ENCODE data around the gene ZIC5. TPM values are rescaled to one million over a fixed set of nuclear protein-coding genes. Genes with fewer than 3 reads are reported as not detected.

ZIC5 gene
- total and polyA plus RNA-seq, 2 of the 4 experiments (the other 2 are of a cell fraction): not detected

GRCh38 chr13:99965329-99966000, 6.1 kb downstream of the ZIC5 start:
- H4K20me1 ChIP-seq (ENCODE audit: insufficient read depth, low read length): no peaks in the 10 kb centered on the region; the same call in 1 of the 2 replicates

More at GRCh38 chr13:99965329-99966000, 6.1 kb downstream of the ZIC5 start:
- no TSS peak for BruUV-seq (replicated peaks)
- H2BK120ac ChIP-seq (ENCODE audit: low read depth, low read length): no peak overlapping the region
- H3K4me1 ChIP-seq (ENCODE audit: control insufficient read depth, insufficient read depth, low read length): peaks cover 2% of the 10 kb centered on the region; the same call in 1 of the 2 replicates
- H3K23ac ChIP-seq (ENCODE audit: low read depth, low read length): no peak overlapping the region
- H4K5ac ChIP-seq (ENCODE audit: low read depth, low read length): no peak overlapping the region
- H3K9ac ChIP-seq (ENCODE audit: low read depth, low read length): no peak overlapping the region
- WGBS, 2 experiments (ENCODE audit: extremely low coverage in 2 of 2, insufficient read length in 1 of 2): 100% methylated on average over 1 of the region's 9 CpGs; no CpG with 5 or more reads in 1 of the 2 experiments
- no peak for DNase-seq
- peaks cover 80% of the 10 kb centered on the region for H3K27me3 ChIP-seq (ENCODE audit: control insufficient read depth, insufficient read depth, low read length)
- H3K4me2 ChIP-seq (ENCODE audit: low read depth, low read length): no peak overlapping the region
- ATAC-seq (ENCODE audit: low read depth): no peak
- no peak overlapping the region for H3K27ac ChIP-seq (ENCODE audit: insufficient read depth, low read length)
- ChIA-PET POLR2A (ENCODE audit: unreplicated experiment) (no interaction called here), CTCF (no interaction called here)
- no peak overlapping the region for H3K56ac ChIP-seq (ENCODE audit: extremely low read depth, insufficient read depth, low read length)
- no peak overlapping the region for H2AFZ ChIP-seq (replicated peaks; ENCODE audit: low read length, poor library complexity)
- H3K9me1 ChIP-seq (ENCODE audit: insufficient read depth, low read length): no peaks in the 10 kb centered on the region
- H4K8ac ChIP-seq (ENCODE audit: low read depth in 2 of 2, low read length in 2 of 2): no peak overlapping the region
- peaks cover 11% of the 10 kb centered on the region for H3K9me3 ChIP-seq (ENCODE audit: control insufficient read depth, insufficient read depth, low read length)
- no peak overlapping the region for H2AK9ac ChIP-seq (replicated peaks; ENCODE audit: low read depth, low read length, poor library complexity)
- intact Hi-C loops (cut with micrococcal nuclease) (no loop called here), dilution Hi-C loops (cut with HindIII; ENCODE audit: low sequenced_read_pairs, unreplicated experiment) (no loop called here), in situ Hi-C loops (cut with MboI; ENCODE audit: low sequenced_read_pairs) (no loop called here)
- no peak overlapping the region for H3K4me3 ChIP-seq (ENCODE audit: insufficient read depth, low read depth, low read length)
- H3K36me3 ChIP-seq (ENCODE audit: control insufficient read depth, insufficient read depth, low read length): no peaks in the 10 kb centered on the region
- no peak overlapping the region for H3K4ac ChIP-seq (ENCODE audit: low read depth, low read length)
- no peaks in the 10 kb centered on the region for H3K79me1 ChIP-seq (ENCODE audit: low read depth in 1 of 2, low read length in 2 of 2)
- H3K18ac ChIP-seq (ENCODE audit: low read depth, low read length): no peak overlapping the region
- H2BK20ac ChIP-seq (ENCODE audit: low read depth, low read length): no peak overlapping the region
- H2BK5ac ChIP-seq (ENCODE audit: low read depth, low read length, poor library complexity, severe bottlenecking): no peak overlapping the region
- no peak overlapping the region for H4K91ac ChIP-seq (ENCODE audit: insufficient read depth, low read depth, low read length)
- no peak overlapping the region for H2AK5ac ChIP-seq (ENCODE audit: low read depth, low read length)
- H3K14ac ChIP-seq (replicated peaks; ENCODE audit: low read depth, low read length): no peak overlapping the region
- no peak overlapping the region for H2BK15ac ChIP-seq (ENCODE audit: low read depth, low read length)
- no peak for TF ChIP-seq RCOR1 (IDR thresholded peaks at IDR 0.05; ENCODE audit: insufficient replicate concordance, low read length)
- TF ChIP-seq MAZ (IDR thresholded peaks at IDR 0.05; ENCODE audit: borderline replicate concordance, low read depth, low read length): no peak
- TF ChIP-seq RFX5 (IDR thresholded peaks at IDR 0.05; ENCODE audit: low read depth, low read length): no peak
